Right forelimb (tissue), 1 donor: ENCODE measurements around the gene DGCR8.

Experiments used
- DNase-seq: peaks from one replicate; pipeline ENCODE4 v3.0.0-alpha.2; 2018

Gene DGCR8

DNA sequence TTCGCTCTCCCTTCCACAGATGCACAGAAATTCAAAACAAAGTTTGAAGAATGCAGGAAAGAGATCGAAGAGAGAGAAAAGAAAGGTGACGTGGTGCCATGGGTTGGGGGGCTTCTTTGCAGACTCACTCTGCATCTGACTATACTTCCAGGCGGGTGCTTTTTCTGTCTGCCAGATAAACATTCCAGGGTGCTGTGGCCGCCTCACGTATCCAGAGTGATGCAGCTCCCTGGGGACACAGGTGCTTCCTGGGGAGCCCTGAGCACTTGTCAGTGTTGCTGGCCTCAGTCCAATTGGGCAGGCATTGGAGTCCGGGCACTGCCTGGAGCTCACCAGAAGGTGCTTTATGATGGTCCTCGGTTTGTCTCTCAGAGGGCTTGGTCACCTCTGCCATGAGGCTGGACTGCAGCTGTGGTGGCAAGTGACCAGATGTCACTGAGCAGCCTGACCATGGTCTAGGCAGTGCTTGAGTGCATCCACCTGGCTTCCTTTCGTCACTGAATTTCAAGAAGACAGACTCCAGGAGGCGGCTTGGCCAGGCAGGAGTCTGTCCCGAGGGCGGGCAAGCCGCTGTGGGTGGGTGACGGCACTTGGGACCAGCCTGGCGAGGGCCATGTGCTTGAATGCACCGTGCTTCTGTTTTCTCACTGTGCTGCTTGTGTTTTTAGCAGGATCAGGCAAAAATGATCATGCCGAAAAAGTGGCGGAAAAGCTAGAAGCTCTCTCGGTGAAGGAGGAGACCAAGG is 46.4 kb downstream of the DGCR8 start:
- DNase-seq, result no peak

DNA sequence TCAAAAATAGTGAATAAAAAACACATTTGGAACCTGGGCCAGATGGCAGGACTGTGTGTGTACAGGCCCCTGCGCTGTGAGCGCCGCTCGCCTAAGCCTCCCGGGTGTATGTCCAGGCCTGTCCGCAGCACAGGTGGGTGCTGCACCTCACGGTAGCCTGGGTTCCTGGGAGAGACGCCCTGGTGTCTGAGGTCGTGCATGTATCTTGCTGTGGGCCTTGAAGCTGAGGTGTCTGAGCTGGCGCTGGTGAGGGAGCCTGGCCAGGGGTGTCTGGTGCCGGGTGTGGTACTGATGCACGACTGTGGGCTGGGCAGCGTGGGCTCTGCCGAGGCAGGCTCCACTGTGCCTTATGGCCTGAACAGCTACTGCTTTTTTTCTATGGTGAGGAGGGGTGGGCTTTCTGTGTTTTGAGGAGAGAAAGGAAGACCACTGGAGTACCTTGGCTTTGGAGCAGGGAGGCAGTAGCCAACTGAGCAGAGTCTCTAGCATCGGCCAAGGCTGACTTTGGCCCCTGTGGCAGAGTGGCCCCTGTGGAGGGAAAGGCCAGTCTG is 47.4 kb downstream of the DGCR8 start:
- no peak for DNase-seq

DNA sequence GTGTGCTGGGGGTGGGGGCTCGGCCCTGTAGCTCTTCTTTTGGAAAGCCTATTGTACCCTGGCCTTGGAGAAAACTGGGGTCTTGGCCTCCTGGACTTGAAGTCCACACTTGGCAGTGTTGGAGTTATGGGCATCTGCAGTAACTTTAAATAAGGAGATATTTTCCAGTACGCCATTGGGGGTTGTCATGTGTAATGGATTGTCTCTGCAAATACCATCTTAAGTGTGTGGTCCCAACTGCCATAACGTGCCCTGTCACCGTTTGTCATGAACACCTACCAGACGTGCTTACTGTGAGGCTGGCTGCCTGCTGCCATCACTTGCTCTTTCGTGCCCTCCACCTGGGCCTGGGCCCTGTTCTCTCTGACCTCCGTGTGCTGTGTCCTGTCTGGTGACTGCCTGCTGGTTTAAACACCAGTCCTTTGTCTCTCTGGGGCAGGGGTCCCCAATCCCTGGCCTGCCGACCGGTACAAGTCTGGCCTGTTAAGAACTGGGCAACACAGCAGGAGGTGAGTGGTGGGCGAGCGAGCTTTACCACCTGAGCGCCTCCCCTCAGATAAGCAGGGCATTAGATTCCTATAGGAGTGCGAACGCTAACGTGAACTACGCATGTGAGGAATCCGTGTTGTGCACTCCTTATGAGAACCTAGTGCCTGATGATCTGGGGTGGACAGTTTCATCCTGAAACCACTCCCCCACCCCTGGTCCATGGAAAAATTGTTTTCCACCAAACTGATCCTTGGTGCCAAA is 48.0 kb downstream of the DGCR8 start:
- DNase-seq, result no peak

DNA sequence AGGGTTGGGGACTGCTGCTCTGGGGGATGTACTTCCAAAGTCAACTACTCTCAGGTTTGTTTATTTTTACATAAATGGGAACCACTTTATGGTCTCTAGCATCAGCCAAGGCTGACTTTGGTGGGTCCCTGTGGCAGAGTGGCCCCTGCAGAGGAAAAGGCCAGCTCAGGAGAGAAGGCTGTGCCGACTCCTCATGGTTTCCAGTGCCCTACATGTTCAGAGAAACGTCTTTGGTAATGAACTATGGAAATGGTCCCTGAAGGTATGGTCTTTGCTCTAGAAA is 48.5 kb downstream of the DGCR8 start:
- no peak for DNase-seq

DNA sequence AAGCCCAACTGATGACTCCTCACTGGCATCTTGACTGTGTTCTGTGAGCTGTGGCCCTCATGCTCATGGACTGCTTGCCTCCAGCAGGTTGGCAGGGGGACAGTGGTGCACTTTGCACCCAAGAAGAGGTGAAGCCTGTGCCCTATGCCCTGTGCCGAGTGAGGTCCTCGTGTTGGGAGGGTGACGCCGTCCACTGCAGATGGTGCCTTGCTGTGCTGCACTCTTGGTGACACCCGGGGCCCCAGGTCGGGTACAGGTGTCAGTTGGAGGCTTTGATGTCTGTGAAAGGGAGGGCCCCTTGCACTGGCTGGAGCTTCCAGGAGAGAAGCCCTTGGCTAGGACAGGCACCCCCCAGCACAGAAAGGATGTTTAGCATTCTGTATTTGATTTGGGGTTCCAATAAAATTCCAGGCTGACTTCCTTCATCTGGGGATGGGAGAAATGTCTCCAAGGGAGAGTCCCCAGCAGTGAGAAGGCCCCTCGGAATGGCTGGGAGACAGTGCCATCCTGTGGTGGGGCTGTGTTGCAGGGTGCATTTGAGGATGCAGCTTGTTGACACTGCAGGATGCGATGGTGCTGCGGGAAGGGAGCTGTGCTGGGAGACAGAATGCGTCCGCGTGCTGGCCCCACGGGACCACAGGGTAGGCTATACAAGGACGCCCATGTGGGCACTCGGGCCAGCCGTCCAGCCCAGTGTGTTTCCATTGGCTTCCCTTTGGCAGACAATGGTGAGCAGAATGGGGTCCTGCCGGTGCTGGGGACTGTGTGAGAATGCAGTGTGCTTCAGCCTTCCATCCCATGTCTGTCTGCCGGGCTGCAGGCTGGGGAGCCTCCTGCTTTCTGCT is 49.1 kb downstream of the DGCR8 start:
- DNase-seq, result no peak

DNA sequence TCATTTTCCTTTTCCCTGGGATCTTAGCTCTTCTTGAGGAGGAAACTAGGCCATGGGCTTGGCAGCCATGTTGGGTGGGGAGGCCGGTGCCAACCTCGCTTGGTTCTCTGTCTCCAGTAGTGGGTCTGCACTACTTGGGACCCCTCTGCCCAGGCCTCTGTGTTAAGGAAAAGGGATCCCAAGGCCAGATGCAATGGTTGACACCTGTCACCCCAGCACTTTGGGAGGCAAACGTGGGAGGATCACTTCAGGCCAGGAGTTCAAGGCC is 49.6 kb downstream of the DGCR8 start:
- DNase-seq, result no peak

DNA sequence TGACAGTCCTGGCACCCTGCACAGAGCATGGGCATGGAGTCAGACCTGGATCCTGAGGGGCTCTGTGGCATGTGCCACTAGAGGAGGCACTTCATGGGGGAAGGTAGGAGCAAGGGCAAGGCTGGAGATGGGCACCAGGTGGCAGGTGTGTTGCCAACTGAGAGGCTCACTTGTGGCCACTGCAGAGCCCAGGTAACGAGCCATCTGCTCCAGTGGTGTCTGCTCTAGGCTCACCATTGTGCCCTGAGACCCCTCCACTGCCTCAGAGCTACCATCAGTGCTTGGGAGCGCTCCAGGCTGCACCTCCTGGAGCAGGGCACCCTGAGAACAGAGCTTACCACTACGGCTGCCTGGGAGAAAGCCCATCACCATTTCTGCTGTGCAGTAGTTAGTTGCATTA is 50.3 kb downstream of the DGCR8 start:
- no peak for DNase-seq

DNA sequence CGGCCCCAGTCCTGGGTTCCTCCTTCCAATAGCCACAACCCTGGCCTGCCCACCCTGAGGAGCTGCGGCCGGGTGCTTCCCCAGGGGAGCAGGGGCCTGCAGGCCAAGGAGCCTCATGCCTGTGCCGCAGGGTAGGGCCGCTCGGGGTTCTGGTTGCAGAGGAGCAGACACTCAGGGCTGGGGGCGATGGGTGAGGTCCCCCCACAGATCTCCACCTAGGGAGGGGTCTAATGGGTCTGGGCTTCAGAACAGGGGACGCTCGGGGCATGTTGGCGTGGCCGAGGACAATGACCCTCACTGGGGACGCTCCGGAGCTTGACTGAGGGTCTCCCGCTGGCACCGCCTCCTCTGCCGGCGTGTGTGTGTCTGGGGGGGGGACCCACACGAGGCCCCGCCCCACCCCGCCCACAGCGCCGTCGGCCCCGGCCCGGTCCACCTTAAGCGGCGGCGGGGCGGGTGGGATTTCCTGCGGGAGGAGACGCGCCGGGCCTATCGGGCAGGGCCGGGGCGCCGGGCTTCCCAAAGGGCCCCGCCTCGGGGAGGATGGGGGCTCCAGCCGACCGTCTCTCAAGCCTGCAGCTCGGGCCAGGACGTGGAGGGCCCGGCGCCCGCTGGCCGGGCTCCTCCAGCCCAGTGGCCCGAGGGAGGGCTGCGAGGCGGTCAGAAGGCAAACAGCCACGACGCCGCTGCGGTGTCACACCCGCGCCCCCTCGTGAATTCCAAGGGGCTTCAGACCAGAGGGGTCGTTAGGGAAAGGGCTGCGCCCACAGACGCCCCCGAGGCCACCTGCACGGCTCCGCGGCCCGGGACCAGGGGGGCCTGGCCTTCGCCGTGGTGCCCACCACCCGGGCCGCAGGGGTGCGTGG is 50.9 kb downstream of the DGCR8 start:
- DNase-seq, result peak; percentile 89

DNA sequence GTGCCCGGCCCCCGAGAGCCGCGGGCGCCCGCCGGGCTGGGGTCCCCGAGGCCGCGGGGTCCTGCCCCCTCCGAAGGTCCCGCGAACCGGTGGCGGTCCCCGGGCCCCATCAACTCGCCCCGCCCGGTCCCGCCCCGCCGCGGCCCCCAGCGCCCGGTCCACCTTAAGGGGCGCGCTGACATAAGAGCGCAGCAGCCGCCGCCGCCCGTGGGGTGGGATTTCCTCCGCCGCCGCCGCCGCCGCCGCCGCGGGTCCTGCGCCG is 51.5 kb downstream of the DGCR8 start, which contains the start of gene ZDHHC8:
Gene ZDHHC8 (plus strand): TSS at position 208 of the 262 bp plus-strand sequence. CDS start 144 bp downstream, outside the sequence.
- DNase-seq, result no peak

DNA sequence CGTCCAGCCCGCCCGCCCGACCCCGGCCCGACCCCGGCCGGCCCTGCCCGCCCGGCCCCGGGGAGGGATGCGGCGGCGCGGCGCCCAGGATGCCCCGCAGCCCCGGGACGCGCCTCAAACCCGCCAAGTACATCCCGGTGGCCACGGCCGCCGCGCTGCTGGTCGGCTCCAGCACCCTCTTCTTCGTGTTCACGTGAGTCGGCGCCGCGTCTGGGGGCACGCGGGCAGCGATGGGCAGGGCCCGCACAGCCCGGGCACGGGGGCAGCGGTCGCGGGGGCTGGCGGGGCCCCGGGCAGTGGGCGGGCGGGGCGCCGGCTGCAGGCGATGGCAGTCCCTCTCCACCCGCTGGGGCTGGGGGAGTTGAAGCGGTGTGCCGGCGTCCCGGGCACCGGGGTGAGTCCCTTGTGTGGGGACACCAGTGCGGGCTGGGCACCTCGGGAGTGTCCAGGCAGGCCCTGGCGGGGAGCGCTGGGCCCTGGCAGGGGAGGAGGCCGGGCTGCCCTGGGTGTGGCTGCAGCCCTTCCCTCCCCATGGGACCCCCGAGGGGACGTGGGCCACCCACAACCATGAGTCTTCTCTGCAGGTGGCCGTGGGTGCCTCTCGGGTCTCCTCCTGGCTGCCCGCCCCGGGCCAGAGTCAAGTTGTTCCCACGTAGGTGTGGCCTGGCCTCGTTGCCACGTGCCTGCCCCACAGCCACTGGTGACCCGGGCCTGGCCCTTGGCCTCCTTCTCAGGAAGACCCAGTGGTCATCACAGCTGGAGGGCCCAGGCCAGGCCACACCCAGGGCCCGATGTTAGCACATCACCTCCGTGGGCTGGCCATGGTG is 52.0 kb downstream of the DGCR8 start:
- DNase-seq, result no peak

DNA sequence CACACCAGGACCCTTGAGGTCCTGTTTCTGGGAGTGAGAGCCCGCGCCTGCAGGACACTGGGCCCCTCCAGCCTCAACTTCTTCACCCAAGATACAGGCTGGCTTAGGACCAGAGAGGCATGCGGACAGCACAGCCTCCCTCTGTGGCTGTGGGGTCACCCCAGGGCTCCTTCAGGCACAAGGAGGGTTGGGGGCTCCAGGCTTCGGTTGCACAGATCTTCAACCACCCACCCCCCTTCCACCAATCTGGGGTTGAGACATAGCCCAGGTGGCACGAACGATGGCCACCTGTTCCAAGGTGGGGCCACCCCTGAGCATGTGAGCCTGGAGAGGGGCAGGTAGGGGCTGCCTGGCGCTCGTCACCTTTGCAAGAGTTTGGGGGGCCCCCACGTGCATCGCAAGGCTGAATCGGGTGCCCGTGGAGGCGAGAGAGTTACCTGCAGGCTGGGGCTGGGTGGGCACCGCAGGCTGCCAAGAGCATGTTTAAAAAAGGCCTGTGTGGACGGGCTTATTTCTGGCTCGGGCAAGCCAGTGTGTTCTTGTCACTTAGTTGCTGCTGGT is 52.7 kb downstream of the DGCR8 start:
- no peak for DNase-seq

DNA sequence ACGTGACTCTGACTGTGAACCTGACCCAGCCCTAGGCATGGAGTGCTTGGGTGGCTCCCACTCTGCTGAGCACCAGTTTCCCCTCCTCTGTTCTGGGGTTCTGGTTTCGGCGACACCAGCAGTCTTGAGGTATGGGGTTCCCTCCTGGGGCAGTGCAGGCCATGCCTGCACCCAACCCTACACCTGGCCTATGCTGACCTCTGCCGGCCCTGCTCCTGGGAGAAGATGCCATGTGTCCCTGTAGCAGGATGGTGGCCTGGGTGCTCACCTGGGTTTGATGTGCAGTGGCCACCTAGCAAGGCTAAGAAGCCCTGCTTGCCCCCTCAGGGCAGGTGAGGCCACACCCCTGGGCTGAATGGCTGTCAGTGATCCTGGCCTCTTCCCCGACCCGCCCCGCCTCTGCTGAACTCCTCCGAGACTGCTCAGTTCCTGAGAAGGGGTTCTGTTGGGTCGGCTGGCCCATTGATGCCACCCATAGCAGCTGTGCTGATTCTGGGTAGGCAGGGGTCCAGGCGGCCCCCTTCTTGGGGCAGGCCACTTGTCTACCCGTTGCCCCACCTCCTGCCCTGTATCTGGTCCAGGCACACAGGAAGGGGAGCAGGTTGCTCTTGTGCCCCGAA is 54.0 kb downstream of the DGCR8 start:
- DNase-seq, result no peak

DNA sequence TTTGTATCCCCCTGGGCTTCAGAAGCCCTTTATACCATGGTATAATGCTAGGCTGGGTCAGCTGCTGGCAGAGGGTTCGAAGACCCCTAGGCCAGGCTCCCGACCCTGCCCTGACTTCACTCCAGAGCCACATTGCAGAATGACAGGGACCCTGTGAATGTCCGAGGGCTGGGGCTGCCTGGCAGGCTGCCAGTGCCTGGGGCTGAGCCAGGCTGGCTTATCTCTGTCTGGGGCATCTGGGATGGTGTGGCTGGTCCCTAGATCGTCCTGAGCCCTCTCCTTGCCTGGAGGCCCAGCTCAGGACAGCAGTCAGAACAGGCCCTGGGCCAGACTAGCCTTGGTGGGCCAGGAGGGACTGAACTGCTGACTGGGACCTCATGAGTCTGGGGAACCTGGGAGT is 55.2 kb downstream of the DGCR8 start:
- no peak for DNase-seq

DNA sequence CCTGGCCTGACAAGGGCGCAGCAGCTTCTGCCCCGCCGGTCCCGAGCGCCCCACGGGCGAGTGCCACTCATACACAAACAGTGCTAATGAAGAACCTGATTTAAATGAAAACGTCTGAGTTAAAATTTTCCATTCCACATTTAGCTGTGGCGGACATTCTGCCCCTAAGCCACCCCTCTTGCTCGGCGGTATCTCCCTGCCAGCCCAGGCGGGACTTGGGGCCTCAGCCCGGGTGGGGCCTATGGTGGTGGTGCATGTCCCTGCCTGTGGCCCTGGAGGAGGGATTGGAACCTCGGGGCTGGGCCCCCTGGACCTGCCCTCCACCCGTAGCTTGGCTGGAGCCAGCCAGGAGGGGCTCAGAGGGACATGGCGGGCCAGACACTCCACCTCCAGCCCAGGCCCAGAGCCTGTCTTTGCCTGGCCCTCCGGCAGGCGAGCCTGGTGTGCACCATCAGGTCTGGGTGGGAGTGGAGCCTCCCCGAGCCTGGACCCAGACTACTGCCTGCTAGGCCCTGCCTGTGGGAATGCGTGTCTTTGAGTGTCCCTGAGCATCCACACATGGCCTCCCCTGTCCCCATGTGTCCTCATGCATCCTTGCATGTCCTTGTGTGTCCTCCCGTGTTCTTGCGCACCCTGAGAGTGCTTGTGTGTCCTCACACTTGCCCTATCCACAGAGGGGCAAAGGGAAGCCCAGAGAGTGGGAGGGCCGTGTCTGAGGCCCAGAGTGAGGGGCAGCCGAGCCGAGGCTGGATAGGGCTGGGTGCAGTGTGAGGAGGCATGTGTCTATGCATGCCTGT is 56.0 kb downstream of the DGCR8 start:
- DNase-seq, result no peak

DNA sequence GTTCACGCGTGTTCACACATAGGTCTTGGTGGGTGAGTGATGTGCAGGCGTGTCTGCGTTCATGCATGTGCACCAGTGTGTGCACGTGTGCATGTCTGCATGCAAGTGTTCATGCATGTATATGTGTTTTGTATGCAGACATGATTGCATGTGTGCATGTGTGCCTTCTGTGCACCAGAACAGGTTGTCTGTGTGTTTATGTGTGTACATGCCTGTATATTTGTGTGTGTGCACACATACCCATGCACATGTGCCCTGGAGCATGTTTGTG is 56.5 kb downstream of the DGCR8 start:
- no peak for DNase-seq

DNA sequence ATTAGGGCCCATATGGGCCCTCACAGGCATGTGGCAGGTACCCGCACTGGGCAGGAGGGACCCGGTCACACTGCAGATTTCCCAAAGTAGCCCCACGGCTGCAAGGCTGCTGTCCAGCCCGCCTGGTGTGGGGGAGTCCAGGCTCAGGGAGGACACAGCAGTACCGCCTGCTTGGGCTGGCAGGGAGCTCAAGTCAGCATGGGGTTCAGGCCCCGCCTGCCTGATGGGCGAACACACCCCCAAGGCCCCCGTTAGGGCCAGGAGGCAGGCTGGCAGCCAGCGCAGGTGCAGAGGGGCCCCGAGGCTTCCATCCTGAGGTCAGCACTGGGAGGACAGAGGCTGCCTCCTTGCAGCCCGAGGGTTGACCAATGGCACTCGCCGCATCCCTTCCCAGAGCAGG is 57.1 kb downstream of the DGCR8 start:
- no peak for DNase-seq

DNA sequence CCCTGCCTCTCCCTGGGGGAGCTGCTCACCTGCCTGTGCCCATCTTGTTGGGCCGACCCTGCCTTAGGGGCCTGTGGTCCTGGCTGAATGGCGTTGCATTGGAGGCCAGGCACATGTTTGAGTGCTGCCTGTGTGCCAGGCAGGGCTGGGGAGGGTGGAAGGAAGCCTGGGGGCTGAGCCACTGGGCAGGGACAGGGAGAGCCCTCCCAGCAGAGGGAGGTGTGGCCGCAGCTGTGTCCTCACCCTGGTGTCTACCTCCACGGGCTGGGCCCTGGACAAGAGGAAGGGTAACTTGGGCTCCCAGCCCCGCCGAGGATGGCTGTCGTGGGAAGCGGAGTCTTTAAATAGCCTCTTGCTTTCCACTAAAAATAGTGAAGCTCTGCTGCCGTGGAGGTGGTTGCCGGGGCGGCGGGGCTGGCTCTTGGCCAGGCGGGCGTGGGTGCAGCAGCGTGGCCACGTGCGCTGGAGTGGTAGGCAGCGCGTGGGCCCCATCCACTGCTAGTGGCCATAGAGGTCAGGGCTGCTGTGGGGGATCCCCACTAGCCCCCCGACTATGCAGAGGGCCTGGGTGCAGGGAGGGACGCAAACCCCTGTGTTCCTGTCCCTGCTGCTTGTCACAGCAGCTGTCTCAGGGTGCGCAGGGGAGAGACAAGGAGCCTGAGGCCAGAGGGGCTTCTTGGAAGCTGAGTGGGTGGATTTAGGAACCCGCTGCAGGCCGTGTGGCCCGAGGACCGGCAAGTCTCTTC is 57.8 kb downstream of the DGCR8 start:
- no peak for DNase-seq

DNA sequence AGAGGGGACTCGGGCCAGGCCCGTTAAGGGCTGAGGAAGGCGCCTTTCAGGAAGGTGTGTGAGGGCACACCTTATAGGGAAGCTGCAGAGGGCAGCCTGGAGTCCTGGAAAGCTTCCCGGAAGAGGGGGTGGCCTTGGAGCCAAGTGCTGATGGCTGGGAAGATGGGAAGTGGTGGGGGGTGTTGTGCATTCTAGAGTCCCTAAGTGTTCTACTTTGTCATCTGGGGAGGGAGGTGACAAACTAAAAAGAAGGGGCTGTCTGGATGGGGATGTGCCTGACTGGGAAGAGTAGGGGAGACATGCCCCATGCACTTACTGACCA is 58.3 kb downstream of the DGCR8 start:
- DNase-seq, result no peak

DNA sequence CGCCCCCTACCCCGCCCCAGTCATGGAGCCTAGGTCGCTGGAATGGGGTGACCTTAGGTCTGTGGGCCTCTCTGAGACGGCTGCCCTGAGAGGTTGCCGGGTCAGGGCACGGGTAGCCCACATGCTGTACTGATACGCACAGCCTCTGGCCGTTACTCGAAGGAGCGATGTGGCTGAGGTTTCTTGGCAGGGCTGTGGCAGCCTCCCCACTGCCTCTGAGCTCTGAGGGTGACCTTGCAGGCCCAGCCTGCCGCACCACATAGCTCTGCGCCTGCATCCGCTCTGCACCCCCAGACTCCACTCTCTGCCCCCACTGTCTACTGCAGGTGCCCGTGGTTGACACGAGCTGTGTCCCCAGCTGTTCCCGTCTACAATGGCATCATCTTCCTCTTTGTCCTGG is 58.8 kb downstream of the DGCR8 start:
- no peak for DNase-seq
